Effector memory CD8-positive, alpha-beta T cell (primary cell): ENCODE measurements around the gene ETFDH.
"Not testable (repeated sequence)": the region's sequence is repeated elsewhere in the genome, so short reads cannot be mapped to it uniquely, and the experiment has no call there.

ENCODE experiments used
- ATAC-seq: fragments of 150-1000 bp; cut with Tn5 transposase; replicated peaks from 2 replicates; pipeline ENCODE4 v1.10.0; 2021; ENCODE audit warnings: mild to moderate bottlenecking, moderate library complexity
- DNase-seq, 3 experiments: peaks; one replicate each; pipeline ENCODE4 v3.0.0; 2021
- H3K27ac Mint-ChIP-seq, 2 donors: one replicate each; pipeline ENCODE4 v1.8.0; 2022; ENCODE audit warnings: mild to moderate bottlenecking in 2 of 2, mixed read lengths in 2 of 2, moderate library complexity in 2 of 2
- H3K27me3 Mint-ChIP-seq, 2 donors: one replicate each; pipeline ENCODE4 v1.8.0; 2022; ENCODE audit warnings: mixed read lengths in 2 of 2
- H3K36me3 Mint-ChIP-seq: one replicate; pipeline ENCODE4 v1.8.0; 2022; ENCODE audit warnings: mild to moderate bottlenecking, moderate library complexity, mixed read lengths; ENCODE audit not compliant: insufficient read depth
- H3K4me1 Mint-ChIP-seq, 2 donors: one replicate each; pipeline ENCODE4 v1.8.0; 2022; ENCODE audit warnings: low read depth in 2 of 2, mixed read lengths in 2 of 2
- H3K4me3 Mint-ChIP-seq, 2 donors: one replicate each; pipeline ENCODE4 v1.8.0; 2022; ENCODE audit warnings: mild to moderate bottlenecking in 2 of 2, mixed read lengths in 2 of 2, moderate library complexity in 2 of 2
- H3K9me3 Mint-ChIP-seq, 2 donors: one replicate each; pipeline ENCODE4 v1.8.0; 2022; ENCODE audit warnings: mixed read lengths in 2 of 2

ETFDH gene

DNA sequence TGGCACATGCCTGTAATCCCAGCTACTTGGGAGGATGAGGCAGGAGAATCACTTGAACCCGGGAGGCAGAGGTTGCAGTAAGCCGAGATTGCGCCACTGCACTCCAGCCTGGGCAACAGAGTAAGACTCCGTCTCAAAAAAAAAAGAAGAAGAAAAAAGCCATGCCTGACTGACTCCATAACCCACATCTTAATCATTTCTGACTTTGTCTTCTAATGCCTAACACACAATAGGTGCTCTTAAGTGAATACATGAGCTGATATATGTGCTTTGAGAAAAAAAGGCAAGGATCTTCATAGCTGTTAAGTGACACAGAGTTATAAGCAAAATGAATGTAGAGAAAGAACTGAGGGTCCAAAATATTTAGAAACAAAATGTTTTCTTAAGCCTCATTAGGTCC is 40.5 kb downstream of the ETFDH start:
- ATAC-seq, H3K9me3 Mint-ChIP-seq, H3K4me1 Mint-ChIP-seq, H3K4me3 Mint-ChIP-seq, DNase-seq, H3K27me3 Mint-ChIP-seq: not testable (repeated sequence)
- H3K36me3 Mint-ChIP-seq: peaks cover 93% of the 10 kb centered on the region
- peak overlapping the region; percentile 27 to 53 for H3K27ac Mint-ChIP-seq

DNA sequence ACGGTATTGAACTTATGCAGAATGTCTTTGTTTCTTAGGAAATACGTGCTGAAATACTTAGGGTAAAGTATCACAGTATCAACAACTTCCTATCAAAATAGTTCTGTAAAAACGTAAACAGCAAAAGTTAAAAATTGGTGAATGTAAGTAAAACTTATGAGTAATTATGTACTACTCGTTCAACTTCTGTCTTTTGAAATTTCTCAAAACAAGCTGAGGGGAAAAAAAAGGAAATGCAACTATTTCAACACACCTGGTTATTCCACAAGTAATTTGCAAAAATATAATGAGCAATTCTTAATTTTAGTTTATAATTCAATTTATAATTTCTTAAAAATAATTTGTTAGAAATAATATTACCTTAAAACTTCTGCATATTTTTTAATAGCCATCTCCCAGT is 42.8 kb downstream of the ETFDH start:
- H3K9me3 Mint-ChIP-seq: no peaks in the 10 kb centered on the region
- ATAC-seq: no peak
- no peaks in the 10 kb centered on the region for H3K27me3 Mint-ChIP-seq
- peaks cover 95% of the 10 kb centered on the region for H3K36me3 Mint-ChIP-seq
- no peak overlapping the region for H3K4me3 Mint-ChIP-seq
- no peak overlapping the region for H3K27ac Mint-ChIP-seq
- no peak for DNase-seq
- H3K4me1 Mint-ChIP-seq: peaks cover 7 to 13% of the 10 kb centered on the region in 2 donors

DNA sequence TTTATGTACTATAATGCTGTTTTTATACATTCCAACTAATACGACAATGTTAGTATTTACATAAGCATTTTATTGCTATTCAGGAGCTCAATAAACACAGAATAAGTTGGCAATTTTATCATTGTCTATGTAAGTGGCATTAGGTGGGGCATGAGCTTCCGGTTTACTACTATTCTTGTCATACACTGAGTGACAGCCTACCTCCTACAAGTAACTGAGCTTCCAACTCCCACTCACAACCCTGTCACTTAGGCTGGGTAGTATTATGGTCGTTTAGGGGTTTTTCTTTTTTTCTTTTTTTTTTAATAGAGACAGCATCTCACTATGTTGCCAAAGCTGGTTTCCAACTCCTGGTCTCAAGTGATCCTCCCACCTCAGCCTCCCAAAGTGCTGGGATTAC is 43.7 kb downstream of the ETFDH start:
- no peak overlapping the region for H3K4me3 Mint-ChIP-seq
- peaks cover 96% of the 10 kb centered on the region for H3K36me3 Mint-ChIP-seq
- H3K27me3 Mint-ChIP-seq: no peaks in the 10 kb centered on the region
- peaks cover 7 to 15% of the 10 kb centered on the region in 2 donors for H3K4me1 Mint-ChIP-seq
- H3K9me3 Mint-ChIP-seq: no peaks in the 10 kb centered on the region
- DNase-seq: no peak
- ATAC-seq: no peak
- H3K27ac Mint-ChIP-seq: peak overlapping the region in 1 of 2 donors; percentile 25

DNA sequence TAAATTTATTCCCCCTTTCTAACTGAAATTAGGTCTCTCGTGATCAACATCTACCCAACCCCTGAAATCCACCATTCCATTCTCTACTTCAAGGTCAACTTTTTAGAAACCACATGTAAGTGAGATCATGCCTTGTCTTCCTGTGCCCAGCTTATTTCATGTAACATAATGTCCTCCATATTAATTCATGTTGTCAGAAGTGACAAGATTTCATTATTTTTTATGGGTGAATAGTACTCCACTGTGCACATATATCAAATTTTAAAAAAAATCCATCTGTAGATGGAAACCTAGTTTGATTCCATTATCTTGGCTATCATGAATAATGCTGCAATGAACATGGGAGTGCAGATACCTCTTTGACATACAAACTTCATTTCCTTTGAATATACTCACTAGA is 49.6 kb downstream of the ETFDH start:
- Mint-ChIP-seq H3K4me3 (peak overlapping the region; percentile 99), H3K9me3 (no peaks in the 10 kb centered on the region), H3K27me3 (peaks cover 4 to 7% of the 10 kb centered on the region in 2 donors), H3K27ac (peak overlapping the region; percentile 99), H3K4me1 (peaks cover 23 to 42% of the 10 kb centered on the region in 2 donors), H3K36me3 (peaks cover 63% of the 10 kb centered on the region)
- DNase-seq (no peak), ATAC-seq (no peak)

DNA sequence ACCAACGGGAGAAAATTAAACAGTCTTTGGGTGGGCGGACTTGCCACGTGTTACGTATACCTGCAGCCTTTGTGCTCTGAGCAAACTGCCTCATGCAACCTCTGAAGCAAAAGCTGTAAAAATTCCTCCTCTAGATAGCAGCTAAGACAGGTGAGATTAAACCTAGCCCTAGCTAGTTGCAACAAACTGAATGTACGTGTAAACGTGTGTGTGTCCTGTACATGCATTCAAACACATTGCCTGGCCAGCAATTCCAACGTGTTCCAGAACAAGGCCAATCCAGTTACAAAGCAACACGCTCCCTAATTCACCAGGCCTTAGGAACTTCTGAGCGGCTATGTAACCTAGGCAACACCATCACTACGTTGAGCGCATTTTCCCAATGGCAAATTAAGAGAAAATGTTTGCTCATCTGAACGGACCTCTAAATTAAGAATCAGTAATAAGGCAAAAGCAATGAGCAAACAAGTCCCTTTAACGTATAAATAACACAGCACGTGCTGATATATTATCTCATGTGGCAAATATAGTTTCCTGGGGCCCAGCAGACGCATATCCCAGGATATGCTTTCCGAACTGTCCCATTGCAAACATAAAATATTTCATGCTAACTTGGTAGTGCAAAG is 50.3 kb downstream of the ETFDH start:
- ATAC-seq (no peak), DNase-seq (peak in 1 of 3 experiments; percentile 12)
- Mint-ChIP-seq H3K9me3 (no peaks in the 10 kb centered on the region), H3K4me1 (peaks cover 23 to 42% of the 10 kb centered on the region in 2 donors), H3K36me3 (peaks cover 55% of the 10 kb centered on the region), H3K27ac (peak overlapping the region; percentile 99), H3K27me3 (peaks cover 11% of the 10 kb centered on the region in 2 donors), H3K4me3 (peak overlapping the region; percentile 99)

DNA sequence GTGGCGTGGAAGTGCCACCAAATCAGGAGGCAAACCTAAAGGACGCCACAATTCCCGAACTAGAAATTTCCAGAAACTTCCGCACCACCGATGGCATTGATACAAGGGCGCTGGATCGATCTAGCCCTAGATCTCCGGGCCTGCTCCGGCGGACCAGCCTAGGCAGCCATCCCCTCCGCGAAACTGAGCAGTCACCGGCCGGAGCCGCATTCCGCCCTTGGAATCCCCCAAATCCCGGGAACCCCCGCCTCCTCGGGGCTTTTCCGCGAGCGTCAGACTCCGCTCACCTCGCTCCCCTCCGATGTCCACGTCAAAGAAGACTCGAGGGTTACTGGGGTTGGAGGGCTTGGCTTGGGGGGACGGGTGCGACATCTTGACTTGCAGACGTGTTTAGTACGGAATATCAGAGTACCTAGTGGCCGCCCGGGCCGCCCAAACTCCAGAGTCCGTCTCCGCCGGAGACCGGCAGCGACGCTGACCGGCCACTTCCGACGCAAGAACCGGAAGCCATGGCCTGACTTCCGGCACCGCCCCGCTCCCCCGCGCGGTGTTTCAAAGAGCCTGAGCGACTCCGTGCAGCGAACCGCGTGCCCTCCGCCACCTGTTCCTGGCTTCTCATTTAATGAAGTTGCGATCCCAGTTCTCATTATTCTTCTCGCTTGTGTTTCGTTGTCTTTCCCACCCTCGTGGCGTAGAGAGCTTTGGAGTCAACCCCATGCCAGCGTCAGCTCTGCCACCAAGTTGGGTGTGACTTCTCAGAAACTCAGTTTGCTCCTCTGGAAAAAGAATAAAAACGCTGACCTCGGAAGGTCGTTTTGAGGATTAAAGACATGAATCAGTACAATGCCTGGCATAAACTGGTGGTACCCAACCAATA is 51.1 kb downstream of the ETFDH start, which contains the start of gene PPID:
TSS of gene PPID (minus strand) at position 480 of the 877 bp plus-strand sequence. CDS start at position 372, 108 bp downstream.
- DNase-seq: peak; percentile 70 to 73 (median 71)
- Mint-ChIP-seq H3K27me3 (peaks cover 11% of the 10 kb centered on the region in 2 donors), H3K27ac (peak within 1 kb of the TSS; percentile 99), H3K9me3 (no peaks in the 10 kb centered on the region), H3K4me1 (peaks cover 23 to 39% of the 10 kb centered on the region in 2 donors), H3K4me3 (peak within 1 kb of the TSS; percentile 99), H3K36me3 (peaks cover 48% of the 10 kb centered on the region)
- peak; percentile 84 for ATAC-seq

DNA sequence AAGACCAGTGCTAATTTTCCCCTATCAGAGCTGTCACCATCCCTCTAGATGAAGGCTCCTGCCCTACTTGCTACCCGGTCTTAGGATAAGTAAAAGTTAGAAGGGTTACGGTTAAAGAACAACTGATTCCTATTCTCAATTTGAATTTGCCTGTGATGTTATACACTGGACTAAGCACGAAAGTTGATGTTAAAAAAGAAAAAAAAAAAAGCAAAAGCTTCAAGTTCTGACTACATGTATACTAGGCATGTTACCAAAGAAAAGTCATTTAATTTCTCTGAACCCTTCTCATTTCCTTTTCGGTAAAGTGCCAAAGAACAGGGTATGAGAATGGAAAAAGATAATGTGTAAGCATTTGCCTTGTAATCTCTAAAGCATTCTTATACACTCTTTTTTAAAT is 52.5 kb downstream of the ETFDH start:
- peaks cover 24 to 26% of the 10 kb centered on the region in 2 donors for H3K27me3 Mint-ChIP-seq
- H3K4me3 Mint-ChIP-seq: peak overlapping the region; percentile 99
- H3K9me3 Mint-ChIP-seq: no peaks in the 10 kb centered on the region
- peak overlapping the region in 1 of 2 donors; percentile 99 for H3K27ac Mint-ChIP-seq
- no peak for ATAC-seq
- peaks cover 33% of the 10 kb centered on the region for H3K36me3 Mint-ChIP-seq
- no peak for DNase-seq
- H3K4me1 Mint-ChIP-seq: peaks cover 19 to 32% of the 10 kb centered on the region in 2 donors

DNA sequence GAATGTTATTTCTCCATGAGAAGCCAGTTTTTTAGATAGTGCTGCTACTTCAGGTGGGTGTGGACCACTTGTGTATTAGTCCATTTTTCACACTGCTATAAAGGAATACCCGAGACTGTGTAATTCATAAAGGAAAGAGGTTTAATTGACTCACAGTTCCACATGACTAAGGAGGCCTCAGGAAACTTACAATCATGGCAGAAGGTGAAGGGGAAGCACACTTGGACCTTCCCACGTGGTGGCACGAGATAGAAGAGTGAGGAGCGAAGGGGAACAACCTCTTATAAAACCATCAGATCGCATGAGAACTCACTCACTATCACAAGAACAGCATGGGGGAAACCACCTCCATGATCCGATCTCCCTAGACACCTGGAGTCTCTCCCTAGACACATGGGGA is 54.5 kb downstream of the ETFDH start:
- no peak for ATAC-seq
- H3K27ac Mint-ChIP-seq: no peak overlapping the region
- DNase-seq: no peak
- no peaks in the 10 kb centered on the region for H3K9me3 Mint-ChIP-seq
- no peak overlapping the region for H3K4me3 Mint-ChIP-seq
- peaks cover 13 to 19% of the 10 kb centered on the region in 2 donors for H3K4me1 Mint-ChIP-seq
- H3K27me3 Mint-ChIP-seq: peaks cover 38 to 41% of the 10 kb centered on the region in 2 donors
- peaks cover 16% of the 10 kb centered on the region for H3K36me3 Mint-ChIP-seq

DNA sequence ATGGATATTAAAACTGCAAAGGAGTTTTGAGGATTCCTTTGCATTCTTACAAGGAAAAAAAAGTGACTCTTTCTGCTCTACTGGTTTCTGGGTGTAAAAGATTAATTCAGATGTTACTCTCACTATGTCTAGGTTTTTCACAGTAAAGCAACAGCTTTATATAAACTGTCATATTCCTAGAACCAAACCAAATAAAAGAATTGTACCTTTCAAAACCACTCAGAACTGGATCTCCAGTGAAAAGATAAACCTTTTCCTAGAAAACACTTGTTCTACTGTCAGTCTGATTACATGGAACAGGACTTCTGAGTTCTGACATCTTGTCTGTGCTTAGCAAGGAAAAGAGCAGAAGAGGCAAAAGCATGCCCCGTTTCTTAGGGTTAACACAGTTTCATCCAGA is 56.1 kb downstream of the ETFDH start:
- no peak for ATAC-seq
- Mint-ChIP-seq H3K4me3 (no peak overlapping the region), H3K27me3 (peaks cover 50 to 52% of the 10 kb centered on the region in 2 donors), H3K9me3 (no peaks in the 10 kb centered on the region), H3K36me3 (peaks cover 7% of the 10 kb centered on the region), H3K4me1 (peaks cover 5 to 6% of the 10 kb centered on the region in 2 donors), H3K27ac (no peak overlapping the region)
- DNase-seq: no peak

DNA sequence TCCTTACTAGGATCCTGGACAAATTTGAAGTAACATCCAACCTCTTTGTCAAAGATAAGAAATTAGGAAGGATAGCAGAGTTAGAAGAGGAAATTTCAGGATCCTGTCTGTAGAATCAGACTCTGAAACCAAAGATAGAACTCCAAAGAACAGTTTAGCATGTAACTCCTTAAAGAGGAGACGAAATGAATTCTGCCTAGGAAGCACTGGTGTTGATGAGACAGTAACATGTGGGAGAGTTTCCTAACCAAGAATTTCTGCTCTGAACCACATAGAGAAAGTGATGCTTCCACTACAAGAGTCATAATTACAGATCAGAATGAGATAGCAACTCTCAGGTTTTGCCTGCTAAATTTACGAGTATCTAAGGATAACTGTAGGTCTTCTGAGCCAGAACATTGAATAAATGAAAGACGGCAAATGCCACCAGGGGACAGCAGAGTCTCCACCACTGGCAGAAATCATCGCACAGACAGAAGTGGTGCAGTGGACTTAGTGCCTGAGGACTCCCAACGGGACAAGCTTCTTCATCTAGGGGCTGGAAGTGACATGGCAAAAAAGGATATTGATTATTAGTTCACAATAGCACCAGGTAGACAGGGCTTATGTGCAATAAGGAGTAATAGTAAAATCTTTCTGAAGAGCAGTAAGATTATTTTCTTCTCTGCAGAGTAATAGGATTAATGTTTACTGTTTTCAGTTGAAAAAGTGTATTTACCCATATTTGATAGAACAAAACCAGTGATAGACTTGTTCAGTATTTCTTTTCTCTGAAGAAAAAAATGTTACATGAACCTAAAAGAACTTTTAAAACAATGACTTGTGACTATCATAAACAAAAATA is 57.8 kb downstream of the ETFDH start:
- Mint-ChIP-seq H3K36me3 (no peaks in the 10 kb centered on the region), H3K27ac (no peak overlapping the region), H3K9me3 (no peaks in the 10 kb centered on the region), H3K4me1 (no peaks in the 10 kb centered on the region), H3K27me3 (peaks cover 50 to 53% of the 10 kb centered on the region in 2 donors), H3K4me3 (no peak overlapping the region)
- ATAC-seq: peak; percentile 86
- peak; percentile 33 to 44 (median 44) for DNase-seq

DNA sequence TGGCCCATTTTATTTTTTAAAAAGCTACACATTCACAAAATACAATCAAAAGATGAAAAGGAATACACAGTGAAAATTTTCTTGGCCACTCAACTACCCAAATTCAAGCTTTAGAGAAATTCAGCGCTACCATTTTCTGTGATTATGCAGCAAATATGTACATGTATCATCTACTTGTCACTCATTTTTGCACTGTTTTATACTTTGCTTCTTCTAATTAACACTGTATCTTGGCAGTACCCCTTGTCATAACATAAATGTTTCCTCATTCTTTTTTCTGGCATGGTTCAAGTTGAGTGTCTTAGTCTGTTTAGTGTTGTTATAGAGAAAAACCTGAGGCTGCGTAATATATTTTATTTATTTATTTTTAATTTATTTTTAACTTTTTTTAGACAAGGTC is 66.8 kb downstream of the ETFDH start:
- Mint-ChIP-seq H3K4me3 (no peak overlapping the region), H3K36me3 (no peaks in the 10 kb centered on the region), H3K9me3 (no peaks in the 10 kb centered on the region), H3K4me1 (no peaks in the 10 kb centered on the region), H3K27ac (no peak overlapping the region), H3K27me3 (peaks cover 7 to 10% of the 10 kb centered on the region in 2 donors)
- no peak for ATAC-seq
- DNase-seq: no peak

DNA sequence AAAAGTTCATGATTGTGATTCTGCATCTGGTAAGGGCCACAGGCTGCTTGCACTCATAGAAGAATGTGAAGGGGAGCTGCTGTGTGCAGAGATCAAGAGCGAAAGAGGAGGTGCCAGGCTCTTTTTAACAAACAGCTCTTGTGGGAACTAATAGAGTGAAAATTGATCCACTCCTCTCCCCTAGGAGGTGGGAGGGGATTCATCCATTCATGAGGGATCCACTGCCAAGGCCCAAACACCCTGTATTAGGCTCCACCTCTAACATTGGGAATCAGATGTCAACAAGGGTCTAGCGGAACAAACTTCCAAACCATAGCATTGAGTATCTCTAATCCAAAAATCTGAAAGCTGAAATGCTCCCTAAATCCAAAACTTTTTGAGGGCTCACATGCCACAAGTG is 67.5 kb downstream of the ETFDH start:
- H3K27ac Mint-ChIP-seq: no peak overlapping the region
- no peak for ATAC-seq
- no peak overlapping the region for H3K4me3 Mint-ChIP-seq
- DNase-seq: no peak
- H3K4me1 Mint-ChIP-seq: no peaks in the 10 kb centered on the region
- H3K9me3 Mint-ChIP-seq: no peaks in the 10 kb centered on the region
- H3K36me3 Mint-ChIP-seq: no peaks in the 10 kb centered on the region
- H3K27me3 Mint-ChIP-seq: peaks cover 7 to 10% of the 10 kb centered on the region in 2 donors
